T-helper 2 cell treated with Interferon-gamma antibody and Interleukin-4, amounts not matched to agents 5 μg/mL and 100 μg/mL, for 36 hours (primary cell): ENCODE measurements around the gene UFD1.

ENCODE experiments used
- DNase-seq: peaks from one replicate; pipeline ENCODE4 v3.0.0; 2021; ENCODE audit warnings: low spot score
- H3K27ac Mint-ChIP-seq: one replicate; pipeline ENCODE4 v1.8.0; 2021; ENCODE audit warnings: mild to moderate bottlenecking, mixed read lengths
- H3K27me3 Mint-ChIP-seq: one replicate; pipeline ENCODE4 v1.8.0; 2021; ENCODE audit warnings: low read depth, mixed read lengths
- H3K36me3 Mint-ChIP-seq: one replicate; pipeline ENCODE4 v1.8.0; 2021; ENCODE audit warnings: low read depth, mixed read lengths
- H3K4me1 Mint-ChIP-seq: one replicate; pipeline ENCODE4 v1.8.0; 2021; ENCODE audit warnings: low read depth, mixed read lengths
- H3K4me3 Mint-ChIP-seq: one replicate; pipeline ENCODE4 v1.8.0; 2022; ENCODE audit warnings: mild to moderate bottlenecking, moderate library complexity, mixed read lengths
- H3K9me3 Mint-ChIP-seq: one replicate; pipeline ENCODE4 v1.8.0; 2021; ENCODE audit warnings: mixed read lengths

The UFD1 gene

DNA sequence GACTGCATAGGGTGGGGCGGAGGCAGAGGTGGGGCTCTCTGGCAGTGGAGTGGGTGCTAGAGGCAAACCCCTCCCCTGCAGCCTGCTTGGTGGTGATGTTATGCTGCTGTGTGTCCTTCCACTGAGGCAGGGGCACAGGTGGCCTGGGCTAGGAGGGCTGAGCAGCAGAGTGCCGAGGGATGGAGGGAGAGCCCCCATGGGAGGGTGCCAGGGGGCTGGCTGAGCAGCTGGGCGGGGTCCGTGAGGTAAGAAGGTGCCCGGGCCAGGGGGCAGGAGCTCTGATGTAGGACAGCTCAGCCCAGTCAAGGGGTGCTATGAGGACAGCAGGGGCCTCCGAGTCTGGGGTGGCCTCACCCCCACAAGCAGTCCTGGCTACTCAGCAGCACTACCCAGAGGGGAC, 41.0 kb upstream of the UFD1 start:
- Mint-ChIP-seq H3K4me3 (no peak overlapping the region), H3K4me1 (peaks cover 5% of the 10 kb centered on the region), H3K9me3 (no peaks in the 10 kb centered on the region), H3K36me3 (peaks cover 28% of the 10 kb centered on the region), H3K27me3 (peaks cover 15% of the 10 kb centered on the region), H3K27ac (no peak overlapping the region)
- no peak for DNase-seq

DNA sequence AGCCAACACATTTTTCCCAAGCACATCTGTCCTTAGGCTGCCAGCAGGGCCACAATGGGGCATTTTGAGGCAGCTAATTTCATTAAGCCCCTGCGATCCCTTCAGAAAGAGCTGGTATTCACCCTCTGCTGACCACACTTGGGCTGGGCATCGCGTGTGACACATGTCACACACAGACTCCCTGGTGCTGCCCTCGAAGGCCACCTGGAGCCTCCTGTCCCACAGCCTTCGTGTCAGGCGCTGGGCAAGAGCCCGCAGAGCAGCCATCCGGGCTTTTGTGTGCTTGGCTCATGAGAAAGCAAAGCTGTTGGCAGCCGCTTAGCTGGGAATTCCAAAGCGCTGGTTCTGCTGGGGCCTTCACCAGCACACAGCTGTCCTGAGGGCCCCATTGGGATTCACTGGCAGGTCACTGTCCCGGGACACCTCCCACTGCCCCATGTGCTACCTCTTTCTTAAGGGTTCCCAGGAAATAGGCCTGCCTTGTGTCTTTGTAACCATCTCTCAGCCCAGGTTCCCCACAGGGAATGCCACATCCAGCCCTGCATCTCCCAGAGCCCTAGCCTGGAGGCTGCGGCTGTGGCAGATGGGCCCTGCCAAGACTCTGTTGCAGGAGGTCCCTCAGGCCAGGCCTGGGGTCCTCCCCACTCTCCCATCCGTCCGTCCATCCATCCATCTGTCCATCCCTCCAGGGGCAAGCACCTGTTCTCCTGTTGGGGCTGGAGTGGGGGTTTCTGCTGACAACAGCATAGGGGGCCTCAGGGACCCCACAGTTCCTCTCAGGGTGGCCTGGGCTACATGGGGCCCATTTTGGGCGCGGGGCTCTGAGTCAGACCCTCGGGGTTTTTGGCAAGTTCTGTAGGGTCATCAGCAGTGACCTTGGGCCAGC, 40.3 kb upstream of the UFD1 start:
- Mint-ChIP-seq H3K9me3 (no peaks in the 10 kb centered on the region), H3K4me3 (no peak overlapping the region), H3K36me3 (peaks cover 34% of the 10 kb centered on the region), H3K27me3 (peaks cover 10% of the 10 kb centered on the region), H3K4me1 (peaks cover 2% of the 10 kb centered on the region), H3K27ac (no peak overlapping the region)
- no peak for DNase-seq

GRCh38 chr22:19518635-19519034, 39.6 kb upstream of the UFD1 start:
- H3K4me1 Mint-ChIP-seq: peaks cover 2% of the 10 kb centered on the region
- H3K4me3 Mint-ChIP-seq: no peak overlapping the region
- peaks cover 6% of the 10 kb centered on the region for H3K27me3 Mint-ChIP-seq
- peak overlapping the region; percentile 65 for H3K27ac Mint-ChIP-seq
- H3K36me3 Mint-ChIP-seq: peaks cover 41% of the 10 kb centered on the region
- no peak for DNase-seq
- H3K9me3 Mint-ChIP-seq: no peaks in the 10 kb centered on the region

DNA sequence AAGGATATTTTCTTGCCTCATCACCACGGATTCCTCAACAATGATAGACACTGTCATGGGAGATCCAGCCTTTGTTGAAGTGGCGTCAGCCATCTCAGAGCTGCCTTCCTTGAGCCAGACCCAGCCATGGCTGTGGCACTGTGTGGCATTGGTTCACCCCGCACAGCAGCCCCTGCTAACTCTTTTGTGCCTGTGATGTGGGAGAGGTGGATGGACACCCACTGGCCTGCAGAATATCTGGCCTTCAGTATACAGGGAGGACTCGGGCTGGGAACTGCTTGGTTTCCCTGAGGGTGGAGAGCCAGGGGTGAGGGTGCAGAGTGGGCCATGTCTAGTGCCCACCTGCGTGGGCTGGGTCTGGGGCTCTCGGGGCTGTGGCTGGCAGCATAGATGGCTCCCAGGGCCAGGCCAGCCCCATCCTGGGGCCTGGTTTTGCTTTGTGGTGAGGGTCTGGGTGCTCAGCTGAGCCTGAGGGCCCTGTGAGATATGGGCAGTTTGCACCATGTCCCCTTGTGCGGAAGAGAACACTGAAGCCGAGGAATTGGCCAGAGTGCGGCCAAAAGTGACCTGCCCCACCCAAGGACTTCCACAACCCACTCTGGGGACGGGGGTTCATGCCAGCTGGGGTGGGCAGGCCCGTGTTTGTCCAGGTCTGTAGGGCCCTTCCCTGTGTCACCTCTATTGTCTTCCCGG, 39.1 kb upstream of the UFD1 start:
- no peak for DNase-seq
- H3K4me3 Mint-ChIP-seq: no peak overlapping the region
- H3K27ac Mint-ChIP-seq: peak overlapping the region; percentile 65

DNA sequence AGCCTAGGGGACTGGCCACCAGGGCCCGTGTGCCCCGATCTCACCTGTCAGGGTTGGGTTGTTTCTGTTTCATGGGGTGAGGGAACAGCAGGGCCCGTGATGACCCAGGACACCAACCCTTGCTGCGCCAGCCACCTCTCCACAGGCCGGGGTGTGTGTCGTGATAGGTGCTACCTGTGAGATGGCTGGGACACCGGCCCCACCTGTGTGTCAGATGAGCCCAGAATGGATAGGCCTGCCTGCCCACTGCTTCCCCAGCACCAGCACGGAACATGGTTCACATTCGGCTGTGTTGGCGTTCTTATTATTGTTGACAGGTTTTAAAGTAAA, 38.1 kb upstream of the UFD1 start:
- Mint-ChIP-seq H3K9me3 (no peaks in the 10 kb centered on the region), H3K36me3 (peaks cover 51% of the 10 kb centered on the region)

More for the DNA sequence above, 39.1 kb upstream of the UFD1 start:
- peaks cover 46% of the 10 kb centered on the region for H3K36me3 Mint-ChIP-seq
- H3K27me3 Mint-ChIP-seq: peaks cover 4% of the 10 kb centered on the region
- H3K4me1 Mint-ChIP-seq: peaks cover 2% of the 10 kb centered on the region
- H3K9me3 Mint-ChIP-seq: no peaks in the 10 kb centered on the region

GRCh38 chr22:19516378-19517170, 37.6 kb upstream of the UFD1 start:
- no peaks in the 10 kb centered on the region for H3K4me1 Mint-ChIP-seq
- no peak overlapping the region for H3K4me3 Mint-ChIP-seq
- DNase-seq: no peak
- no peaks in the 10 kb centered on the region for H3K27me3 Mint-ChIP-seq
- no peaks in the 10 kb centered on the region for H3K9me3 Mint-ChIP-seq
- no peak overlapping the region for H3K27ac Mint-ChIP-seq
- peaks cover 51% of the 10 kb centered on the region for H3K36me3 Mint-ChIP-seq

More for the DNA sequence above, 38.1 kb upstream of the UFD1 start:
- Mint-ChIP-seq H3K27me3 (no peaks in the 10 kb centered on the region), H3K4me3 (no peak overlapping the region), H3K4me1 (no peaks in the 10 kb centered on the region), H3K27ac (no peak overlapping the region)
- no peak for DNase-seq

DNA sequence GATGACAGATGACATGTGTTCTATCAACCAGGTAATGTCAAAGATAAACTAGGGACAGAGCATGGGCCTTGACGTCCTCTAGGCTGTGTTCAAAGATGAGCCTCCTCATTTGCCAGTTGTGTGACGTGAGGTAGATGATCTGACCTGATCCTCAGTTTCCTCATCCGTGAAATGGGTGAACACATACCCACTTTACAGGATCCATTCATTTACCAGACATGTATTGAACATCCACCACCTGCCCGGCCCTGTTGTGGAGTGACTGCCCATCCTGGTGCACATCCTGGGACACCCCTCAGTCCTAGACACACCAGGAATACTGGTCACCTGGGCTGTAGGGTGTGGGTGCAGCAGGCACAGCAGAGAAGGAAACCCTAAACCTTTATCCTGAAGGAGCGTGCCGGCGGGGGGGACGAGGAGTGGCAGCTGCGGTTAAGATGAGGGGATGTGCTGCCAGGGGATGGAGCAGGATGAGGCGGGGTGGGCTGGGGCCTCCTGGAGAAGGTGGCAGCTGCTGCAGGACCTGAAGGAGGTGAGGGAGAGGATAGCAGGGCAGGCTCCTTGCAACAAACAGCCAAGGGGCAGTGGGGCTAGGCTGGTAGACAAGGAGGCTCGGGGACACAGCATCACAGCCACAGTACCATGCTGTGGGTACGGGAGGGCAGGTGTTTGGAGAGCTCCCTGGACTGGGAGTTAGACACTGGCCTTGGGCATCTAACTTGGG, 36.8 kb upstream of the UFD1 start:
- DNase-seq: no peak
- H3K36me3 Mint-ChIP-seq: peaks cover 58% of the 10 kb centered on the region
- no peak overlapping the region for H3K4me3 Mint-ChIP-seq
- no peaks in the 10 kb centered on the region for H3K9me3 Mint-ChIP-seq
- H3K4me1 Mint-ChIP-seq: no peaks in the 10 kb centered on the region
- no peaks in the 10 kb centered on the region for H3K27me3 Mint-ChIP-seq
- H3K27ac Mint-ChIP-seq: no peak overlapping the region

GRCh38 chr22:19514831-19515565, 36.0 kb upstream of the UFD1 start:
- H3K36me3 Mint-ChIP-seq: peaks cover 59% of the 10 kb centered on the region
- no peaks in the 10 kb centered on the region for H3K4me1 Mint-ChIP-seq
- H3K27me3 Mint-ChIP-seq: no peaks in the 10 kb centered on the region
- DNase-seq: no peak
- no peak overlapping the region for H3K27ac Mint-ChIP-seq
- no peak overlapping the region for H3K4me3 Mint-ChIP-seq
- no peaks in the 10 kb centered on the region for H3K9me3 Mint-ChIP-seq

GRCh38 chr22:19513823-19514222, 34.8 kb upstream of the UFD1 start:
- H3K4me3 Mint-ChIP-seq: no peak overlapping the region
- H3K27me3 Mint-ChIP-seq: no peaks in the 10 kb centered on the region
- DNase-seq: no peak
- peaks cover 68% of the 10 kb centered on the region for H3K36me3 Mint-ChIP-seq
- no peaks in the 10 kb centered on the region for H3K9me3 Mint-ChIP-seq
- H3K4me1 Mint-ChIP-seq: no peaks in the 10 kb centered on the region
- no peak overlapping the region for H3K27ac Mint-ChIP-seq

- Mint-ChIP-seq H3K4me1 (no peaks in the 10 kb centered on the region), H3K9me3 (no peaks in the 10 kb centered on the region), H3K27ac (no peak overlapping the region), H3K36me3 (peaks cover 67% of the 10 kb centered on the region), H3K4me3 (no peak overlapping the region), H3K27me3 (no peaks in the 10 kb centered on the region)
- DNase-seq: no peak
Measured at GRCh38 chr22:19510919-19511341, 31.9 kb upstream of the UFD1 start.

DNA sequence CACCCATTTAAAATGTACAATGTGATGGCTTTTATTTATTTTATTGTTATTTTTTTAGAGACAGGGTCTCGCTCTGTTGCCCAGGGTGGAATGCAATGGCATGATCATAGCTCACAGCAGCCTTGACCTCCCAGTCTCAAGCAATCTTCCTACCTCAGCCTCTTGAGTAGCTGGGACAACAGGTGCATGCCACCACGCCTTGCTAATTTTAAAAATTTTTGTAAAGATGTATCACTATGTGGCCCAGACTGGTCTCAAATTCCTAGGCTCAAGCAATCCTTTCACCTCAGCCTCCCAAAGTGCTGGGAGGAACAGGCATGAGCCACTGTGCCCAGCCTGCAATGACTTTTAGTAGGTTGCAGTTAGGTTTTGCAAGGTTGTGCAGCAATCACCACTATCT, 30.9 kb upstream of the UFD1 start:
- no peak for DNase-seq
- H3K4me1 Mint-ChIP-seq: peaks cover 9% of the 10 kb centered on the region
- no peaks in the 10 kb centered on the region for H3K27me3 Mint-ChIP-seq
- no peak overlapping the region for H3K27ac Mint-ChIP-seq
- no peaks in the 10 kb centered on the region for H3K9me3 Mint-ChIP-seq
- H3K36me3 Mint-ChIP-seq: peaks cover 68% of the 10 kb centered on the region
- no peak overlapping the region for H3K4me3 Mint-ChIP-seq

DNA sequence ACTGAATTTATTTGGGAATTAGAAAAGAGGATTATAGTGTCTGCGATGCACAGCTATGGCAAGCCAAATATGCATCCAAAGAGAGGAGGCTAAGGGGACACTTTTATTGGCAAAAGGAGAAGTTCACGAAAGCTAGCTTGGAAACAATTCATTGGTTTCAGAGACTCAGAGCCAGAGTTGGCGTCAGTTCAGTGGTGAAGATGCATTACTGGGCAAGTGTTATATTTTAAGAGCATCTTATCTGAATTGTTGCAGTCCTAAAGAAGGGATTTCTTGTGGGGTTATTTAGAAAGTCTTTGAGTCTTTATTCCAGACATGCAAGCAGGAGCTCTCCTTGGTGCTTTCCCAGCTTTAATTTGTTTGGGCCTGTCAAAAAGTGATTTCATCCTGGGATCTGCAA, 30.2 kb upstream of the UFD1 start:
- no peak overlapping the region for H3K27ac Mint-ChIP-seq
- peaks cover 10% of the 10 kb centered on the region for H3K4me1 Mint-ChIP-seq
- H3K27me3 Mint-ChIP-seq: no peaks in the 10 kb centered on the region
- DNase-seq: no peak
- peaks cover 62% of the 10 kb centered on the region for H3K36me3 Mint-ChIP-seq
- H3K4me3 Mint-ChIP-seq: no peak overlapping the region
- H3K9me3 Mint-ChIP-seq: no peaks in the 10 kb centered on the region
